OCI-LY7 (cell line): ENCODE results near the gene TMEM179. TPM values are rescaled to one million over a fixed set of nuclear protein-coding genes. Genes with fewer than 3 reads are reported as not detected.

Experiments used
- BruUV-seq: library from RNA; stranded (reverse); fragments of 400-500 nt; replicated peaks from 2 replicates; lab custom pipeline; 2021; lab: Mats Ljungman, UMichigan
- CTCF ChIA-PET: fragments of 300-600 bp; sonication (Branson Sonifier 250); formaldehyde crosslinking; loops from one replicate; lab custom pipeline; 2022; ENCODE audit warnings: antibody characterized with exemption; ENCODE audit not compliant: unreplicated experiment; lab: Charles Lee
- POLR2A ChIA-PET: fragments of 300-600 bp; sonication (Branson Sonifier 250); formaldehyde crosslinking; loops from one replicate; lab custom pipeline; 2022; ENCODE audit warnings: antibody characterized with exemption; lab: Charles Lee
- DNase-seq: peaks from one replicate; pipeline ENCODE4 v3.0.0-alpha.2; 2015; ENCODE audit warnings: low spot score
- H2AFZ ChIP-seq: fragments of 200-600 bp; sonication (generic), shearing (Covaris generic); 2 replicates; pipeline ENCODE4 v1.6.1; 2014; ENCODE audit warnings: mild to moderate bottlenecking, antibody characterized with exemption, low read length, moderate library complexity
- H3K27ac ChIP-seq: fragments of 200-600 bp; sonication (generic); 2 replicates; pipeline ENCODE4 v1.5.1; 2014; ENCODE audit warnings: mixed run types, low read depth, mild to moderate bottlenecking, moderate library complexity, low read length, inconsistent platforms; ENCODE audit not compliant: poor library complexity, severe bottlenecking
- H3K36me3 ChIP-seq: fragments of 200-600 bp; sonication (generic); 2 replicates; pipeline ENCODE4 v1.6.1; 2014; ENCODE audit warnings: mild to moderate bottlenecking, antibody characterized with exemption, low read length, moderate library complexity, mixed read lengths; ENCODE audit not compliant: insufficient read depth
- H3K4me1 ChIP-seq: fragments of 200-600 bp; sonication (generic); 2 replicates; pipeline ENCODE4 v1.5.1; 2014; ENCODE audit warnings: mild to moderate bottlenecking, low read length; ENCODE audit not compliant: insufficient read depth, poor library complexity, severe bottlenecking
- H3K4me2 ChIP-seq: fragments of 200-600 bp; sonication (generic); 2 replicates; pipeline ENCODE4 v1.6.1; 2014; ENCODE audit warnings: mild to moderate bottlenecking, low read length
- H3K4me3 ChIP-seq: fragments of 200-600 bp; sonication (generic); 2 replicates; pipeline ENCODE4 v1.5.1; 2014; ENCODE audit warnings: mild to moderate bottlenecking, low read depth, low read length; ENCODE audit not compliant: poor library complexity, severe bottlenecking
- H3K79me2 ChIP-seq: fragments of 200-600 bp; sonication (generic); 2 replicates; pipeline ENCODE4 v1.6.1; 2016; ENCODE audit warnings: low read depth, mild to moderate bottlenecking, low read length, moderate library complexity, mixed read lengths; ENCODE audit not compliant: insufficient read depth
- H3K9me2 ChIP-seq: fragments of 200-600 bp; sonication (generic); 2 replicates; pipeline ENCODE4 v1.6.1; 2016; ENCODE audit warnings: mild to moderate bottlenecking, low read length, mixed read lengths; ENCODE audit not compliant: insufficient read depth
- H3K9me3 ChIP-seq: fragments of 200-600 bp; sonication (generic); 2 replicates; pipeline ENCODE4 v1.6.1; 2014; ENCODE audit warnings: mild to moderate bottlenecking, mixed run types, low read length, mixed read lengths
- H4K20me1 ChIP-seq: fragments of 200-600 bp; sonication (generic); 2 replicates; pipeline ENCODE4 v1.6.1; 2014; ENCODE audit warnings: mild to moderate bottlenecking, antibody characterized with exemption, low read length, moderate library complexity, mixed read lengths; ENCODE audit not compliant: insufficient read depth
- EZH2phosphoT487 ChIP-seq: fragments of 200-600 bp; sonication (generic); IDR thresholded peaks from 2 replicates; pipeline ENCODE4 v1.6.1; 2018; ENCODE audit warnings: low read depth, borderline replicate concordance, mild to moderate bottlenecking, mixed run types, antibody characterized with exemption, low read length, moderate library complexity, mixed read lengths
- intact Hi-C: fragments of 100-400 bp; cut with micrococcal nuclease; formaldehyde crosslinking; loops from one replicate; pipeline ENCODE4 v1.10.0; 2022; ENCODE audit not compliant: unreplicated experiment
- total RNA-seq, 2 experiments: library from RNA; depleted of rRNA in 1 of 2; stranded (reverse); fragments of >200 nt in 1 of 2; shearing (Covaris generic) in 1 of 2; gene quantifications; 2 replicates each; pipeline ENCODE4 v1.2.3, GENCODE V29; 2014 to 2022
- TF ChIP-seq, protein P1 (sequence below): fragments of 200-600 bp; sonication (generic); conservative IDR thresholded peaks from 2 replicates; pipeline ENCODE4 v1.5.1; 2014; ENCODE audit warnings: mild to moderate bottlenecking, antibody characterized with exemption, low read length, moderate library complexity, mixed read lengths

The TMEM179 gene
- total RNA-seq, 2 experiments from 2014 or later = not detected

DNA sequence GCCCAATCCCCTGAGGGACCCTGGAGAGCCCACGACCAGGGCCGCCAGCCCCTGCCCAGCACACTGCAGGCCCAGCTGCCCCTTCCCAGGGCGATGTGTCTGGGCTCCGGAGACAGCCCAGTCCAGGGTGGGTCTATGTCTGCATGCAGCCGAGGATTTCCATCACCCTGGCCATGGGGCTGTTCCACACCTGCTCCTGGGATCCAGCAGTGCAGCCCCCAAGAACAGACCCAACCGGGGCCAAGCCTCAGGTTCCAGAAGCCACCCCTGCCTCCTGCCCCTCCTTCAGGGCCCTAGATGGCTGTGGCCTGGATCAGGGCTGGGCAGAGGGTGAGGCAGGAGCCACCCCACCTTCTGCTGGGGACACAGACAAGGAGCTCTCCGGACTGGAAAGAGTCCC lies 13.5 kb downstream of the TMEM179 start:
- BruUV-seq = no TSS peak

DNA sequence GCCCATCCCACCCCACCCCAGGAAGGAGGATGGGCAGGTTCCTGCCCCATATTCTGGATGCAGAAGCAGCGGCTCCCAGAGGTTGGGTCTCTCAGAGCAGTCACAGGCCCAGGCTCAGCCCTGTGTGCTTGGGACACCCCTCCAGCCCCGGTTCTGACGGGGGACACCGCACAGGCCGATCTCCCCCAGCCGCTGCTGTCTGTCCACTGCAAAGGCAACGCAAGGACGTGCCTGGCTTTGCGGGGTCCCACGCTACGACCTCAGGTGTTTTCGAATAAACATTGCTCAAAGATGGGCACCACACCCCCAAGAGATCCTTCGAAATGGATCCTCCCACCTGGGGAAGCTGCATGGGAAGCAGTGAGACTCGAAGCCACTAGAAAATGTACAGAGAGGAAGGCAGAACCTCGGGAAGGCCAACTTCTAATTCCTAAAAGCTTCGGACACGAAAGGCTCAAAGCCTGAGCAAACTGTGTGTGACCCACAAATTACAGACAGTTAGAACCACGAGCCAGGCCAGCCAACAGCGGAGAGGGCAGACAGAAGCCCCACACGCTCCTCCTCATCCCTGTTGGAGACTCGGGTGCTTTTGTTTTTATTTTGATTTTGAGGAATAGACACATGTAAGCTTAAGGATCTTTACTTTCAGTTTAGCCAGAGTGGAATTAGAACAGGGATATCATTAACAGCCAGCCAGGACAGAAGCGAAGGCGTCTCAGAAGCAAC lies 14.2 kb downstream of the TMEM179 start:
- ChIA-PET CTCF (no interaction called here), POLR2A (no interaction called here)
- H3K36me3 ChIP-seq = no peaks in the 10 kb centered on the region
- DNase-seq = no peak
- H3K9me3 ChIP-seq = no peaks in the 10 kb centered on the region
- no peak overlapping the region for H3K27ac ChIP-seq
- H4K20me1 ChIP-seq = no peaks in the 10 kb centered on the region
- intact Hi-C loops = no loop called here
- H2AFZ ChIP-seq = no peak overlapping the region
- no peak for TF ChIP-seq EZH2phosphoT487
- TF ChIP-seq, protein P1, sequence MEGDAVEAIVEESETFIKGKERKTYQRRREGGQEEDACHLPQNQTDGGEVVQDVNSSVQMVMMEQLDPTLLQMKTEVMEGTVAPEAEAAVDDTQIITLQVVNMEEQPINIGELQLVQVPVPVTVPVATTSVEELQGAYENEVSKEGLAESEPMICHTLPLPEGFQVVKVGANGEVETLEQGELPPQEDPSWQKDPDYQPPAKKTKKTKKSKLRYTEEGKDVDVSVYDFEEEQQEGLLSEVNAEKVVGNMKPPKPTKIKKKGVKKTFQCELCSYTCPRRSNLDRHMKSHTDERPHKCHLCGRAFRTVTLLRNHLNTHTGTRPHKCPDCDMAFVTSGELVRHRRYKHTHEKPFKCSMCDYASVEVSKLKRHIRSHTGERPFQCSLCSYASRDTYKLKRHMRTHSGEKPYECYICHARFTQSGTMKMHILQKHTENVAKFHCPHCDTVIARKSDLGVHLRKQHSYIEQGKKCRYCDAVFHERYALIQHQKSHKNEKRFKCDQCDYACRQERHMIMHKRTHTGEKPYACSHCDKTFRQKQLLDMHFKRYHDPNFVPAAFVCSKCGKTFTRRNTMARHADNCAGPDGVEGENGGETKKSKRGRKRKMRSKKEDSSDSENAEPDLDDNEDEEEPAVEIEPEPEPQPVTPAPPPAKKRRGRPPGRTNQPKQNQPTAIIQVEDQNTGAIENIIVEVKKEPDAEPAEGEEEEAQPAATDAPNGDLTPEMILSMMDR = no peak
- BruUV-seq = no TSS peak
- H3K4me3 ChIP-seq = no peak overlapping the region
- H3K4me2 ChIP-seq = no peak overlapping the region
- no peaks in the 10 kb centered on the region for H3K79me2 ChIP-seq
- H3K9me2 ChIP-seq = no peaks in the 10 kb centered on the region
- no peaks in the 10 kb centered on the region for H3K4me1 ChIP-seq

More for the DNA sequence above, 13.5 kb downstream of the TMEM179 start:
- intact Hi-C loops = no loop called here
- no peak for DNase-seq
- H3K27ac ChIP-seq = no peak overlapping the region
- no peaks in the 10 kb centered on the region for H3K79me2 ChIP-seq
- ChIA-PET CTCF (no interaction called here), POLR2A (no interaction called here)
- no peaks in the 10 kb centered on the region for H3K9me3 ChIP-seq
- H3K36me3 ChIP-seq = no peaks in the 10 kb centered on the region
- no peaks in the 10 kb centered on the region for H3K4me1 ChIP-seq
- TF ChIP-seq, protein P1 = no peak
- TF ChIP-seq EZH2phosphoT487 = no peak
- H3K9me2 ChIP-seq = no peaks in the 10 kb centered on the region
- H3K4me2 ChIP-seq = no peak overlapping the region
- no peaks in the 10 kb centered on the region for H4K20me1 ChIP-seq
- H2AFZ ChIP-seq = no peak overlapping the region
- no peak overlapping the region for H3K4me3 ChIP-seq

DNA sequence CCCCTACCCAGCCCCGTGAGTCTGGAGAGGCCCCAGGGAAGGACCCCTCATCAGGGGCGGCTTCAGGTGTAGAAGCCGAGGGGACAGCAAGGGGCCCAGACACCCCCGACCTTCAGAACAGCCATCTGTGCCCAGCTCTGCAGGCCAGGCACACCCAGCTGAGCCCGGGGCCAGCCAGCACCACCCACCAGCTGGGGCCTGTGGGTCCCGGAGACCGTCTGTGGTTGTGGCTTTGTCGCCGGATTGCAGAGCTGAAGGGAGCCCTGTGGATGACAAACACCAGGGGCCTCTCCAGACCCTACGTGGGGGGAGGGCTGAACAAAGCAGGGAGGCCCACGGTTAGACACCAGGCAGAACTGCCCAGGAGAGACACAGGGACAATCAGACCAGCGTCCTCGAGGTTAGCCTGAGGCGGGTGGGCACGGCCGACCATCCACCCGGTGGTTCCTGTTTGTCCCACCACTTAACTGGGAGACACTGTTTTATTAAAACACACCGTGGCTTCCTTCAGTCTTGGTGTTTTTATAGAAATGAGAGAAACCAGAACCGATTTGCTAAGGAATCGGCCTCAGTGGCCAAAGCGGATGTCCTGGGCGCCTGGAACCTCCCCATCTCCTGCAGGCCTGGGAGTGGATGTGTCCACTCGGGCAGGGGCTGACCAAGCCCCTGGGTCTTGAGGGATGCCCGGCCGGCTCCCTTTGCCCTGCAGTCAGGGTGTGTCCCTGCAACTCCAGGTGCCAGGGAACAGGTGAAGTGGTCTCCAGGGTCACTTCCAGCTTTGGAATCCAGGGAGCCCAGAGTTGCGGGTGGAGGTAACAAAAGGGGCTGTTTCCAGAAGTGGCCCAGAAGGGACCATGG lies 15.0 kb downstream of the TMEM179 start:
- intact Hi-C loops = no loop called here
- Histone ChIP-seq H3K9me2 (no peaks in the 10 kb centered on the region), H3K79me2 (no peaks in the 10 kb centered on the region), H3K36me3 (no peaks in the 10 kb centered on the region), H4K20me1 (no peaks in the 10 kb centered on the region), H3K27ac (no peak overlapping the region), H2AFZ (no peak overlapping the region), H3K4me3 (no peak overlapping the region), H3K4me1 (no peaks in the 10 kb centered on the region), H3K4me2 (no peak overlapping the region), H3K9me3 (no peaks in the 10 kb centered on the region)
- no TSS peak for BruUV-seq
- DNase-seq = no peak
- TF ChIP-seq, protein P1 = no peak
- TF ChIP-seq EZH2phosphoT487 = no peak
- CTCF ChIA-PET = no interaction called here
- POLR2A ChIA-PET = no interaction called here
